ENCODE data around the gene VTI1A.
"Not testable (repeated sequence)": the region's sequence is repeated elsewhere in the genome, so short reads cannot be mapped to it uniquely, and the experiment has no call there.

The VTI1A gene

DNA sequence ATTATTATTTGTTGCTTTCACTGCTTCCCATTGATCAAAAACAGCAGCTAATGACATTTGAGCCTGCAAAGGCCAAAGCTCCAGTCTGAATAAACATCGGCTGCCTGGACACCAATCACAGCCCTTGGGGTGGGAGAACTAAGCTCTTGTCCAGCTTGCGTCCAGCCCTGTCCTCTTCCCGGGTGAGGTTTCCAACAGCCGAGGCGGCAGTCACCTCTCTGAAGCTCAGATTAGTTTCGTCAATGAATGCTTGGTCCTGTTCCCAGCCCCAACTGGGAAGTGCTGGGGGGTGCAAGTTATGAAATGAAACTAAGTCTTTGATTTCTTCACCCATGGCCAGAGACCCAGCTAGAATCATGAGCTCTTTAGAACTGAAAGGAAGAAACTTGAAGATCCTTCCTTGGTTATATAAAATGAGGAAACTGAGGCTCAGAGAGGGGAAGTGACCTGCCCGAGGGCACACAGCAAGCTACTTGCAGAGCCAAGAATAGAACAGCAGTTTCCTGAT lies 389.0 kb downstream of the VTI1A start:
- DNase-seq (ENCODE audit: low read depth), result no peak

DNA sequence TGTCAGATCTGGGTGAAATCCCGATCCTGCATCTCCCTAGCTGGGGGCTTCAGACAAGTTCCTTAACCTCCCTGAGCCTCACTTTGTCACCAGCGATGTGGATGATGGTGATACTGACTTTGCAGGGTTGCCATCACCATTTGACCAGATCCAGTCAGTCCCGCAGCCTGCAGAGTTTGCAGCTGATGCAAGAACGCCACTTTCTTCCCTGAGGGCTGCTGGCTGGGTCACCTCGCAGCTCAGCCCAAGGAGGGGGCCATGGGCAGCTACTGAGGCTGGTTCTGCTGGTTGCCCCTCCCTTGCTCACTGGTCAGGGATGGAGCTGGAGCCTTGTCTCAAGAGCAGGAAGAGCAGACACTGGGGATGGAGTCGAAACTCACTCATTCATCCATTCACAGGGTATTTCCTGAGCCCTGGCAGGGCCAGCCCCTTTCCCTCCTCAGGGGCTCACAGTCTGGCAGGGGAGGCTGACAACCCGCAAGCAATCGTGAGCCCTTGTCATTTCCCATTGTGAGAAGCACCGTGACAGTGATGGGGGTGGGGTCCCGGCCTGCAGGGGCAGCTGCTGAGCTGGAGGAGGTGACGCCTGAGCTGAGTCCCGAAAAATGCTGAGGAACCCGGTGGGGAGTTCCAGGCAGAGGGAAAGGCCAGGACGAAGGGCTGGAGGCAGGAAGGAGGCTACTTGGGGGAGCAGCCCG lies 391.9 kb downstream of the VTI1A start:
- DNase-seq (ENCODE audit: low read depth), result no peak

DNA sequence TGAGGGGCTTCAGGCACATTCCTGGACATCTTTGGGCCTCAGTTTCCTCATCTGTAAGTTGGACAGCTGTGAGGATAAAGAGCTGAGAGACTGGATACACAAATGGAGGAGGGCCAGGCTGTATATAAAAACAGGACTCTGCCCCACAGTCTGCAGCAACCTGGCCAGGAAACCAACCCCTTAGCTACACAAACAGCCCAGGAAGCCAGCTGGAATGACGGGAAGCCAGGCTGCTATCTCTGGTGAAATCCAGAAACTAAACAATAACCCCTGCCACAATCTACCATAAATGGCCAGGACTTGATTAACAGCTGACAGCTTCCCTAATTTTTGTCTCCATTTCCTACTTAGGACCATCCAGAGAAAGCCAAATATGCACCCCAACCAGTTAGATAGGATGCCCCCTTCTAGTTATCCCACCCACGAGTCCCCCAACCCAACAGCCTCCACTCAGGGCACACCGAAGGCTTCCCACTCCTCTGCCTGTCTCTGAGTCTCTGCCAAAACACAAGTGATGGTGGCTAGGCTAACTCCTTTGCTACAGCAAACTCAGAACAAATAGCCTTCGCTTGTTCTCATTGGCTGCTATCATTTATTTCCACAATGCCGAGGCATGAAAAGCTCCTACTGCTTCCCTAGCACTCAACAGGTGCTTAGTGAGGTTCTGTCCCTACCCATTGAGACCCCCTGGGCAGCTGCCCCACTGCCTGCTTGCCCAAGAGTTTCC lies 393.1 kb downstream of the VTI1A start:
- no peak for DNase-seq (ENCODE audit: low read depth)

DNA sequence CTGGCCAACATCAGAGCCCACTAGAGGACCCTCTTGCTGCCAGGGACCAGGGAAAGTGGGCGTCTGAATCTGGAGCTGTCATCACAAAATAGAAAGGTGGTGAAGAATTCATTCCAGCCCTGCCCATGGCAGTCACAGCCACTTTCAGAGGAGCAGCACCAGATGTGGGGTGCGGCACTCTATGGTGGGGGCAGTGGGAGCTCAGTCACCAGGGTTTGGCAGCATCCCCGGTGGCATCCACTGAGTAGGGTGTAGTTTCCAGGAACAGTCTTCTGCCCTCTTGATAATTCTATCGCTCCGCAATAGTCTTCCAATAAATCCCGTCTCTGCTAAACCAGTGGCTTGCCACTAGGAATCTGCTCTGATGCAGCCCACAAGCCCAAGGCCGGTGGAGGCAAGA lies 394.5 kb downstream of the VTI1A start:
- no peak for DNase-seq (ENCODE audit: low read depth)

DNA sequence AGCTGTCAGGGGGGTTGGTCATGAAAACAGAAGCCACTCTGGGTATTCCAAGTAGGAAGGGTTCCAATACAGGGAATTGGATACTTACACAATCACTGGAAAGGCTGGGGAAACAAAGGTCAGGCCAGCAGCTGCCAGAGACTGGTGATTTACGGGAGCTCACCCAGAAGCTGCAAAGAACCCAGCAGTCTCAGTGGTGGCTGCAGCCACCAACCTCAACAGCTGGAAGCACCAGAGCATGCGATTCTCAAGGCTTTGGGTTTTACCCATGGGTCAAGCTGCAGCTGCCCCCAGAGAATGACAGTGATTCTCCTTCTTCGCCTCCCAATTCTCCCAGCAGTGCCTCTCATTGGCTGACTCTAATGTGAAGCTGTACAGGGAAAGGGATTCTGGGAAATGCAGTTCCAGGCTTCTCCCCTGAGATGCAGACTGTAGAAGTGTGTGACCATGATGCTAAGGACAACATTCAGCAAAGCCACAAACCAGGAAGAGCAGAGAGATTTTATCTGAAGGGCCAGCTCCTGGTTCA lies 395.9 kb downstream of the VTI1A start:
- DNase-seq (ENCODE audit: low read depth), result no peak

DNA sequence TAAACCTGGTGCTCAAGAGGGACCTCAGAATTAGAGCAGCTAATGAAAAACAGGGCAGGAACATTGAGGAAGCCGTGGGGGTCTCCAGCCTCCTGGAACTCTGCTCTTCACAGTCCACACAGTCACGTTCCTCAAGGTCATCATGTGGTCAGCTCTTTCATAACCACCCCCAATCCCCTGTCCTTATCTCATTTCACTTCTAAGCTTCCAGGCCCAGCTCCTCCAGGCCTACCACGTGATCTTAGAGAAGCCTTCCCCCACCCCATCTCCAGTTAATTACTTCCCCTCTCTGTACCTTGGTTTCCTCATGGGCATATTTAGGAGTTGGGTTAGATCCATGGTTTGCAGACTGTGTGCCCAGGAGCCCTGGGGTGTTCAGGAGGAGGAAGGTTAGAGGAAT lies 396.6 kb downstream of the VTI1A start:
- no peak for DNase-seq (ENCODE audit: low read depth)

DNA sequence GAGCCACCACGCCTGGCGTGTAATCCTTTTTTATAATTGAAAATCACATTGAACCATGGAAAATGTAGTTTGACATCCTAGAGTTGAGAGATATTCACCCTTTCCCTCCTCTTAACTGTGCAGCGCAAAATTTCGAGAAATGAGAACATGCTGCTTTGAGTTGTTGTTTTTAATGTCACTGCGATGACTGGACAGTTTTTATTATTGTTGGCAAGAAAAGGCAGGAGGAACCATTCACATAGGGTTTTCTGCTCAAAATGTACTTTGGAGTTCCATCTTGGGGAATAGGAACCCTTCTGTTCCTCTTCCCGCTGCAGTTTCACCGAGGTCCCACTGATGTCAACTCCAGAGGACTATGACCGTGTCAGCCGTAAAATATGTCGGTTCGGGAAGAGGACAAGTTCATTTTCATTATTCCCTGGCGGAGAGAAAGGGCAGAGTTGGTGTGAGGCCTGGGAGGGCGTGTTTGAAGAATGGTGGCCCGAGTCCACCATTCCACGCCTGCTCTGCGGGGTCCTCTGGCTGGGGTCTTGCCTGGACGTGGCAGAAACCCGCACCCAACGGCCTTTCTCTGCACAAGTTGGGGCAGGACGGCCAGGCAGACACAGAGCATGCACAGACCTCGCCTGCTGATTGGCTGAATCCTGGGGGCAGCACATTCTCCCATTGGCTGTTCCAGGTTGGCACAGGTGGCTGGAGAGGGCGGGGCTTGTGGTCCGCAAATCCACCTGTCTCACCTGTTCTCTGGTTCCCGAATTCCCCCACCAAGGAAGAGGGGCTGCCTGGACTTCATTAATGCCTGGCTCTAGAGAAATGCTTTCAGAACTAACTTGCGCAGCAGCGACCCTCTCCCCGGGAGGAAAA lies 397.9 kb downstream of the VTI1A start:
- no peak for DNase-seq (ENCODE audit: low read depth)

DNA sequence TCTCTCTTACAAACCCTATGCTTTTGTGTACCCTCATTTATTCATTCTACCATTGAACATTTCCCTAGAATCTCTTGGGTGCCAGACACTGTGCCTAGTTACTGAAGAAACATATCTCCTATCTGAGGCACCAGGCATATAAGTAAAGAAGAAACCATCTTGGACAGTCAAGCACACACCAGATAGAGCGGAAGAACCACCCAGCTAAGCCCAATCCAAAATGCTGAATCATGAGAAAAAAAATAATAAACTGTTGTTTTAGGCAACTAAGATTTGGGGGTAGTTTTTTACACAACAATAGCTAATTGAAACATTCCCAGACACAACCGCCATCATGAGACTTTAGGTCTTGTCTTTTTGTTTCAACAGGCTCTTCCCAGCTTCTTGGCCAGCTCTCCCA lies 400.8 kb downstream of the VTI1A start:
- no peak for DNase-seq (ENCODE audit: low read depth)

DNA sequence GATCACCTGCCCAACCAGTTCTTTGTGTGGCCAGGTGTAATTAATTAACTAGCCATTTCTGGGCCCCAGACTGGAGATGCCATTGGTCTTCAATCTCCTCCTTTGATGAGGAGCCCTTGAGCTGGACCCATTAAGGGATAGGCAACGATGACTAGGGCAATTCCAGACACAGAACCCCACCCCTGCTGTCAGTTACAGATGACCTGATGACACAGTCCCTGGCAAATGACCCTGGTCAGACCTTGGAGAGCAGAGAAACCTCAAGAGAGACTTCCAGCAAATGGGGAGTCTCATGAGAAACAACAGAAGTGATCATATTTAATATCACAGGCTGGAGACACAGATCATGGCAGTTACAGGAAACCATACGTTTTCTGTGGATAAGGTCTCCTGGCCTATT lies 401.2 kb downstream of the VTI1A start:
- DNase-seq (ENCODE audit: low read depth), result no peak

DNA sequence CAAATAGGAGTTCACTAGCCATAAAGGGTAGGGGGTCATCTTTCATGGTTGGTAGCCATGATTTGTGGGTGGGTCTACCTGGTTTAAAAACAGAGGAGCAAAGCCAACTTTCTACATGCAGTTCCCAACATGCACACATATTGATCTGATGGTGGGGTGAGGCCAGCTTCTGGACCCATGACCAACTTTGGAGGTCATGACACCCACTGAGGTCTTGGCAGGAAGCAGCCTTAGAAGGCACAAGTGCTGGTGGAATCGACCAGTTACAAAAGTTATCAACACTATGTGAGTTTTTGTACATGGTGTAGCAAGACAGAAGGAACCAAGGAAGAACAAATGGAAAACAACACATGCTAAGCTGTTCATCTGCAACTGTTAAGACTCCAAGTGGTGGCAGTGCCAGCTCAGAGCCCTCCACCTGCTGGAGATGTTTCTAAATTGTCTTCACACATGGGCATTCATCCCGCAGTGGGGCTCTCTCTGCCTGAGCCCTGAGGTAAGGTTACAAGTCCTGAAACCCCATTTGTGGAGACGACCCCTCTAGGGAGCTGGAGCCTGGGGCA lies 401.9 kb downstream of the VTI1A start:
- no peak for DNase-seq (ENCODE audit: low read depth)

DNA sequence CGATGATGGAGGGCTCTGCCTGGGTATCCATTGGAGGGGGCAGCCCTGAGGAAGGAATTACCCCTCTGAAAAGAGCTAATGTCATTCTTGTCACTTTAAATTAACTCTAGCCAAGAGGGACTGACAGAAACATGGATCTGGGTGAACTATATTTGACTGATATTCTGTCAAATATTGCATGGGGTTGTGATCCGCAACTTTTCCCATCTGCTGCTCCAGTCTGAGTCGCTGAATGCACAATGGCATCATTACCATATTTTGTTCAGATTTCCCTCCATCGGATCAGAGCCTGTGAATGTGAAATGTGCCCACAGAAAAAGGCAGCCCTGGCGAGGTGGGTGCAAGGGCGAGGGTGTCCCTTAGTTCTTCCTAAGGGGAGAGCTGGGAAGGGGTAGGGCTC lies 402.5 kb downstream of the VTI1A start:
- no peak for DNase-seq (ENCODE audit: low read depth)

DNA sequence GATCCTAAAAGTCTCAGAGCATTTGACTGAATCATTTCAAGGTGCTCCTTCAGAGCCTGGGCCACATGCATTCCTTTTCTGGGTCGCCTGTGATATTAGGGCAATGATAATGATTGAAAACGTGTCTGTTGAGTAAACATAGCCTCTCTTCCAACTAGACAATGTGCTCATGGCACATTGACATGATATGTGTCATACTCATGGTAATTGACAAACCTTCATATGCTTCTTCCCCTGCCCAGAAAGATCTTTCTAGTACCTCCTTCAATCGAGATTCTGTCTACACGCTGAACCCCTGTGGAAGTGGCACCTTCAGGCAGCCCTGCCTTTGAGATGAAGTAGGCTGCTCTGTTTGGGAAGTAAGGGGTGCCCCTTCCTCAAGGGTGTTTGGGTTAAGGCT lies 404.2 kb downstream of the VTI1A start:
- DNase-seq (ENCODE audit: low read depth), result no peak

DNA sequence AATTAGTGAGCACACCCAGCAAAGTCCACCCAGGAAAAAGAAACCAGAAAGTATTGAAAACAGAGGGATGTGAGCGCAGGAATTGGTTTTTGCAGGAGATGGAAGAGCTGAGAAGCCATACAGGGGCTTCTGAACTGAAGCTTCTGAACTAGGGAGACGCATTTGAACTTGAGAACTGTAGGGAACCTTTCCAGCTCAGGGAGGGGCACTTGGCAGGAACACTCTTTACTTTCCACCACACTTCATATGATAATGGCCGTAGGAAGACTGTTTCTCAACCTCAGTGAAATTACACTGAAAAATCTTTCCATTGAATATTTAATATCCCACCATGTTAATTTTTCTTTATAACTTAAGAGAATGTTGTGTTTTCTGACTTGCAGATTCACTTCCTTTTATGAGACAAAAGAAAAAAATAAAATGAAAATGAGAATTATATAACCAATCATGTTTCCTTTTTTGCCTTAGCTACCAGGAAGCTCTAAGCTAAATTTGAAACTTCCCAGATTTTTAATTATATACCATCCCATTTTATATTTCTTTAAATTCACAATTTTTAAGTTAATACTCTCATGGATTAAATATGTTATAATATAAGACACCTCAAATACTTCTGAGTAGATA lies 404.7 kb downstream of the VTI1A start:
- DNase-seq (ENCODE audit: low read depth), result no peak

DNA sequence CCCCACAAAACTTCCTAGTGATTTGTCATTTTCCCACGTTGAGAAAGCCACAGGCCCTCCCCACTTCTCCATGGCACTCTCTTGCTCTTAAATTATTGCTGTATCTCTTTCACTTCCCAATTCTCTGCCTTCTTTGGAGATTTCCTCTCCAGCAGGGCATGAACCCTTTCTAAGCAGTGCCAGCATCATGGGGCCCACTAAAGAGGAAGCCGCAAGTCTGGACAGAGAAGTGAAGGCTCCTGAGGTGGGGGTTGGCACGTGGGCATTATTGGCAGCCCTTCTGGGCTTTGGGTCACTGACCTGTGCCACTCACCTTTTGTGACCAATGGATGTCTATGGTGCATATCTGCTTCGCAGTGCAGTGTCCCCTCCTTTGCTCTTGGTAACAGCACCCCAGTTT lies 405.3 kb downstream of the VTI1A start:
- DNase-seq (ENCODE audit: low read depth), result no peak

DNA sequence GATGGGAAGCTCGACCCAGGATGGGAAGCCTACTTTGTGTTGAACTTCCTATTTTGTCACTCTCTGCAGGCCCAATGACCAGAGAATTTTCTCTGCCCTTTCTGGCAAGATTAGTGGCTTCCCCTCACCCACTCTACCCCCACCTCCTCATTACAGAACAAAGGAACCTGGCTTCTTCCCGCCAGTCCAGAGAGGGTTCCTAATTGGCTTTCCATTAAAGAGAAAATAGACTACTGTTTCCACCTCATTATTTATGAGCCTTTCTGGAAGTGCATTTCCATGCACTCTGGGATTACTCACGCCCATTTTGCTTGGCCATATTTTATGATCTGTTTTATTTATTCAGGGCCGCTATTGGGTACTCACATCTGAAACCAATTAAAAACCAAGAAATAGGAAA lies 408.1 kb downstream of the VTI1A start:
- DNase-seq (ENCODE audit: low read depth), result no peak

DNA sequence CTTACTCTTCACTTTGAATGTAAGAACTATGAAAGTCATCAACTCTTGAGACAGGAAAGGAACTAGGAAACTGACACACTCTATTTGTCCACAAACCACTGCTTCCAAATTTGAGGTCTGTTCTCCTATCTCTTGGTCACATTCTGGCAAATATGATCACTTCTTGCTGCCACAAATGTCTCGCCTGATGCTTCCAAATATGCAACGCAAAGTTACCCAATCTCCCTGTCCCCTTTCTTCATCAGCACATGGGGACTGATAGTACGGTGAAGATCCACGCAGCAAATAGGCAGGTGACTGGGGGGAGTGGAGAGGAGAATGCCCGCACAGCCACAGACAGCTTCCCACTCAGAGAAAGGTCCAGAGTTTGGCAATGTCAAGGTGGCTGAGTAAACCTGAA lies 410.5 kb downstream of the VTI1A start:
- no peak for DNase-seq (ENCODE audit: low read depth)

DNA sequence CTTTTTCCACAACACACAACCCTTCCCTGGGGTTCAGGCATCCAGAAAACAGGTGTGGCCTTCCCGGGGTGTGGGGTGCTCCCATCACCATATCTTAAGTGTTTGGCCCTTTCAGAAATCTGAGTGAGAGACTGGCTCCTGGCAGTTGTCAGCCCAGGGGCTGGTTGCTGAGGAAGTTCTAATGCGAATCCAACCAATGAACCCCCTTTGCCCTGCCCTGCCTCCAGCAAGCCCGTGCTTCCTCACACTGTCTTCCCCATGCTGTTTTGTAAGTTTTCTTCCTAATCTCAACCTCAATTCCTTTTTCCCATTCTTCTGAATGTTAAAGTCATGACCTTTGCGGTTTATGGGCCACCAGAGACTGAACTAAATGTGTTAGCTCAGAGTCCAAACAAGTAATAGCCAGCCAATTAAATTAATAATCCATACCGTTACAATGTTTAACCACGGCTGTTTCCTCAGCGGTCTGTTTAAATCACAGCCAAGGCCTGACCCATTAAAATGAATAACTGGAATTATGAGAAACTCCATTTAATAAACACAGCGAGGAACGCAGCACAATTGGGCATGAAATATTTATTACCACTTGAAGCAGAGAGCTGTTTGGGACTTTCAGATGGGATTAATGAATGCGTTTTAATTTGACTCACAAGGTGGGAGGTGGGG lies 412.1 kb downstream of the VTI1A start:
- no peak for DNase-seq (ENCODE audit: low read depth)

DNA sequence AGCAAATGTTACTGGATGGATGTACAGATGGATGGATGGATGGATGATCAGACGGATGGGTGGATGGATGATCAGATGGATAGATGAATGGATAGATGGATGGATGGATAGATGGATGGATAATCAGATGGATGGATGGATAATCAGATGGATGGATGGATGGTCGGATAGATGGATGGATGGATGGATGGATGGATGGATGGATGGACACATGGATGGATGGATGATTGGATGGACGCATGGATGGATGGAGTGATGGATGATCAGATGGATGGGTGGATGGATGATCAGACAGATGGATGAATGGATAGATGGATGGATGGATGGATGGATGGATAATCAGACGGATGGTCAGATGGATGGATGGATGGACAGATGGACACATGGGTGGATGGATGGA lies 412.8 kb downstream of the VTI1A start:
- no peak for DNase-seq (ENCODE audit: low read depth)

DNA sequence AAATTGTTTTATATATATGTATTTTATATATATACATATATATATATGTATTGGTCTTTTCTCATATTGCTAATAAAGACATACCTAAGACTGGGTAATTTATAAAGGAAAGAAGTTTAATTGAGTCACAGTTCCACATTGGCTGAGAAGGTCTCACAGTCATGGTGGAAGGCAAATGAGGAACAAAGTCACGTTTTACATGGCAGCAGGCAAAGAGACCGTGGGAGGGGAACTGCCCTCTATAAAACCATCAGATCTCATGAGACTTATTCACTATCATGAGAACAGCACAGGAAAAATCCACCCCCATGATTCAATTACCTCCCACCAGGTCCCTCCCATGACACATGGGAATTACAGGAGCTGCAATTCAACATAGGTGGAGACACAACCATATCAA lies 416.4 kb downstream of the VTI1A start:
- not testable (repeated sequence) for DNase-seq (ENCODE audit: low read depth)
